ENCODE results near the gene CST4.
"Not testable (repeated sequence)": the region's sequence is repeated elsewhere in the genome, so short reads cannot be mapped to it uniquely, and the experiment has no call there.

Gene CST4

DNA sequence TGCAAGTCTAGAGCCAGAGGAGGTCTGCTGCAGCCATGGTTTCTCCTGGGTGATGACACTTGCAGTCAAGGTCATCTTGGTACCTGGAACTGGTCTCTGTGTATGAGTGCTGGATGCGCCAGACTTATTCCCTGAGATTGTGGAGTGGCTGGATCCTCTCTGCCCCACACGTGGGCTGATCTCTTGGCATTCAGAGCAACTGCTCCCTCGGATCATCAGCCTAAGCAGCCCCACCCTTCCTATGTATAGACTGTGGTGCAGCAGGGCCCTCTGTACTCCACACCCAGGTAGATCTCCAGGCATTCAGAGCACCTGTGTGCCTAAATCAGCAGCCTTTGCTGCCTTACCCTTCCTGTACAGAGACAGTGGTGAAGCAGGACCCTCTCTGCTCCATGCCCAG is 12.1 kb upstream of the CST4 start:
- Histone ChIP-seq H3K4me1 (ENCODE audit: insufficient read depth, low read length) (no peaks in the 10 kb centered on the region), H3K4me3 (ENCODE audit: low read depth in 1 of 2, low read length in 2 of 2) (no peak overlapping the region), H3K27me3 (ENCODE audit: insufficient read depth, low read length, poor library complexity) (peaks cover 15% of the 10 kb centered on the region), H3K4me2 (ENCODE audit: insufficient read depth, low read length) (no peak overlapping the region), H4K20me1 (ENCODE audit: insufficient read depth, low read length) (no peaks in the 10 kb centered on the region), H3K9me3 (ENCODE audit: insufficient read depth, low read length, severe bottlenecking) (no peaks in the 10 kb centered on the region), H3K9ac (ENCODE audit: low read depth, low read length) (no peak overlapping the region), H2AFZ (ENCODE audit: low read depth, low read length) (no peak overlapping the region), H3K27ac (ENCODE audit: low read length) (no peak overlapping the region), H3K36me3 (ENCODE audit: insufficient read depth, low read length) (no peaks in the 10 kb centered on the region), H3K79me2 (ENCODE audit: insufficient read depth, low read length) (no peaks in the 10 kb centered on the region)
- no peak for DNase-seq
- ATAC-seq (ENCODE audit: insufficient read depth, low read depth) = no peak
- TF ChIP-seq EZH2 (IDR thresholded peaks at IDR 0.05; ENCODE audit: borderline replicate concordance, low read depth, low read length, severe bottlenecking) = no peak
- TF ChIP-seq, protein P1, sequence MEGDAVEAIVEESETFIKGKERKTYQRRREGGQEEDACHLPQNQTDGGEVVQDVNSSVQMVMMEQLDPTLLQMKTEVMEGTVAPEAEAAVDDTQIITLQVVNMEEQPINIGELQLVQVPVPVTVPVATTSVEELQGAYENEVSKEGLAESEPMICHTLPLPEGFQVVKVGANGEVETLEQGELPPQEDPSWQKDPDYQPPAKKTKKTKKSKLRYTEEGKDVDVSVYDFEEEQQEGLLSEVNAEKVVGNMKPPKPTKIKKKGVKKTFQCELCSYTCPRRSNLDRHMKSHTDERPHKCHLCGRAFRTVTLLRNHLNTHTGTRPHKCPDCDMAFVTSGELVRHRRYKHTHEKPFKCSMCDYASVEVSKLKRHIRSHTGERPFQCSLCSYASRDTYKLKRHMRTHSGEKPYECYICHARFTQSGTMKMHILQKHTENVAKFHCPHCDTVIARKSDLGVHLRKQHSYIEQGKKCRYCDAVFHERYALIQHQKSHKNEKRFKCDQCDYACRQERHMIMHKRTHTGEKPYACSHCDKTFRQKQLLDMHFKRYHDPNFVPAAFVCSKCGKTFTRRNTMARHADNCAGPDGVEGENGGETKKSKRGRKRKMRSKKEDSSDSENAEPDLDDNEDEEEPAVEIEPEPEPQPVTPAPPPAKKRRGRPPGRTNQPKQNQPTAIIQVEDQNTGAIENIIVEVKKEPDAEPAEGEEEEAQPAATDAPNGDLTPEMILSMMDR (IDR thresholded peaks at IDR 0.05; ENCODE audit: borderline replicate concordance, extremely low read depth, low read length, poor library complexity, severe bottlenecking) = no peak

DNA sequence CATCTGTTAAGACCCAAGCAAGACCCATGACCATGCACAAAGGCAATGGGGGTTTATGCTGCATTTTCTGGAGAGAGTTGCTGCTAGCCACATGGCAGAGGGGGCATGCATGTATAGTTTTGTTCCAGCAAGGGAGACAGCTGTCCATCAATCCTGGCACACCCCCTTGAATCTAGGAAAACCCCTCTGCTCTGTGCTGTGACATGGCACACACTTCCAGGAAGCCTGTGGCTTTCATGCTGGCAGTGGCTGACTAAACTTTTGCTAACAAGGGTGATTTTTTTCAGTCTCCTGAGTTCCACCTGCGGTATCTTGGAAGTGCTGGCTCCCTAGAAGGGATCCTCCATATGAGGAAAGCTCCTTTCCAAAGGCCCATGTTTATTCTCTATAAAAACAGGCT is 9.1 kb upstream of the CST4 start:
- ATAC-seq (ENCODE audit: insufficient read depth, low read depth) (no peak), DNase-seq (no peak)
- Histone ChIP-seq H3K79me2 (ENCODE audit: insufficient read depth, low read length) (no peaks in the 10 kb centered on the region), H3K4me3 (ENCODE audit: low read depth in 1 of 2, low read length in 2 of 2) (no peak overlapping the region), H3K27ac (ENCODE audit: low read length) (no peak overlapping the region), H3K4me1 (ENCODE audit: insufficient read depth, low read length) (no peaks in the 10 kb centered on the region), H3K4me2 (ENCODE audit: insufficient read depth, low read length) (no peak overlapping the region), H3K9me3 (ENCODE audit: insufficient read depth, low read length, severe bottlenecking) (no peaks in the 10 kb centered on the region), H3K36me3 (ENCODE audit: insufficient read depth, low read length) (no peaks in the 10 kb centered on the region), H3K27me3 (ENCODE audit: insufficient read depth, low read length, poor library complexity) (peaks cover 13% of the 10 kb centered on the region), H2AFZ (ENCODE audit: low read depth, low read length) (no peak overlapping the region), H3K9ac (ENCODE audit: low read depth, low read length) (no peak overlapping the region), H4K20me1 (ENCODE audit: insufficient read depth, low read length) (no peaks in the 10 kb centered on the region)
- TF ChIP-seq, protein P1 (IDR thresholded peaks at IDR 0.05; ENCODE audit: borderline replicate concordance, extremely low read depth, low read length, poor library complexity, severe bottlenecking) = no peak
- no peak for TF ChIP-seq EZH2 (IDR thresholded peaks at IDR 0.05; ENCODE audit: borderline replicate concordance, low read depth, low read length, severe bottlenecking)

DNA sequence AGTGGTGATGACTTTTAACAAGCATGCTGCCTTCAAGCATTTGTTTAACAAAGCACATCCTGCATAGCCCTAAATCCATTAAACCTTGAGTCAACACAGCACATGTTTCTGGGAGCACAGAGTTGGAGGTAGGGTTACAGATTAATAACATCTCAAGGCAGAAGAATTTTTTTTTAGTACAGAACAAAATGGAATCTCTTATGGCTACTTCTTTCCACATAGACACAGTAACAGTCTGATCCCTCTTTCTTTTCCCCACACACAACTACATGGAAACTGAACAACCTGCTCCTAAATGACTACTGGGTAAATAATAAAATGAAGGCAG is 6.2 kb upstream of the CST4 start:
- H3K36me3 ChIP-seq (ENCODE audit: insufficient read depth, low read length); H2AFZ ChIP-seq (ENCODE audit: low read depth, low read length); ATAC-seq (ENCODE audit: insufficient read depth, low read depth); H3K9ac ChIP-seq (ENCODE audit: low read depth, low read length); DNase-seq; H3K4me2 ChIP-seq (ENCODE audit: insufficient read depth, low read length); H4K20me1 ChIP-seq (ENCODE audit: insufficient read depth, low read length); H3K27ac ChIP-seq (ENCODE audit: low read length); H3K79me2 ChIP-seq (ENCODE audit: insufficient read depth, low read length); H3K9me3 ChIP-seq (ENCODE audit: insufficient read depth, low read length, severe bottlenecking); H3K4me1 ChIP-seq (ENCODE audit: insufficient read depth, low read length); H3K4me3 ChIP-seq (ENCODE audit: low read depth in 1 of 2, low read length in 2 of 2): not testable (repeated sequence)
- peaks cover 16% of the 10 kb centered on the region for H3K27me3 ChIP-seq (ENCODE audit: insufficient read depth, low read length, poor library complexity)

GRCh38 chr20:23694178-23695067 is 5.6 kb upstream of the CST4 start:
- H4K20me1 ChIP-seq (ENCODE audit: insufficient read depth, low read length); H3K79me2 ChIP-seq (ENCODE audit: insufficient read depth, low read length); H3K4me3 ChIP-seq (ENCODE audit: low read depth in 1 of 2, low read length in 2 of 2); H3K36me3 ChIP-seq (ENCODE audit: insufficient read depth, low read length); H3K27ac ChIP-seq (ENCODE audit: low read length); H3K4me1 ChIP-seq (ENCODE audit: insufficient read depth, low read length); H3K9ac ChIP-seq (ENCODE audit: low read depth, low read length); H3K4me2 ChIP-seq (ENCODE audit: insufficient read depth, low read length); DNase-seq; ATAC-seq (ENCODE audit: insufficient read depth, low read depth); H3K9me3 ChIP-seq (ENCODE audit: insufficient read depth, low read length, severe bottlenecking); H2AFZ ChIP-seq (ENCODE audit: low read depth, low read length): not testable (repeated sequence)
- peaks cover 18% of the 10 kb centered on the region for H3K27me3 ChIP-seq (ENCODE audit: insufficient read depth, low read length, poor library complexity)

DNA sequence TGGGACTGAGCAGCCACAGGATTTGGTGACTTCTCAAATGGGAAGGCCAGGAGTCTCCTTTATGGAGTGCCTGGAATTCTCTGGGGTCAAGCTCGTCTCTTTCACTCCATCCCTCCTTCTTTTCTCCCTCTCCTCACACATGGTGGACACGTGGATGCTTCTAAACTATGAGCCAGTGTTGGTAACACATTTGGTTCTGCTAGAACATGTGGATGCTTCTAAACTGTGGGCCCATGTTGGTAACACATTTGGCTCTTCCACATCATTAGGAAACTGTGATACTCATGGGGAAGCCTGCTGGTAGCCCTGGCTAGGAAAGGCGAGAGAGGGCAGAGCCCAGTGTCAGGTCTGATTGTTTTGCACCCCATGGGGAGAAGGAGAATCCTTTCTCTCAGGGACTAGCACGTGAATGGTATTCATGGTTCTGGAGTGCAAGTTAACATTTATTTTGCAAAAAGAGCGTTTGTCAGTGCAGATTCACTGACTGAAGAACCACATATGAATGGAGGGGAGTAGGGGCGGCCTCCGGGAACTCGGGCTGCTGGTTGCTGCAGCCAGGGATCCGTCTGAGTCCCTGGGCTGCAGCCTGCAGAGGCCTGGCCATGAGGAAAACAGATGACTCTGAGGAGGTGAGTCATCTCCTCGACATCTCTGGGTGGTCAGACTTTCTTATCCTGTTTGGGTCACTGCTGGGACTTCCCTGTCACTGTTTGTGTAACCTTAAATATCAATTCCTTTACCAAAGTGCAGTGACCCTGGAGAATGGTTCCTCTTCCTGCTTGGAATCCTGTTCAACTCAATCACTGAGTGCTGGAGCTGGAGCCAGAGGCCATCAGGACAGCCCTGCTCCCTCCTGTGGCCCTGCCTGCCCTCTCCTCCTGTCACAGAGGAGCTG is 4.1 kb upstream of the CST4 start:
- H3K4me3 ChIP-seq (ENCODE audit: low read depth in 1 of 2, low read length in 2 of 2); DNase-seq; H4K20me1 ChIP-seq (ENCODE audit: insufficient read depth, low read length); H3K27ac ChIP-seq (ENCODE audit: low read length); H3K4me2 ChIP-seq (ENCODE audit: insufficient read depth, low read length); H3K9me3 ChIP-seq (ENCODE audit: insufficient read depth, low read length, severe bottlenecking); H3K9ac ChIP-seq (ENCODE audit: low read depth, low read length); ATAC-seq (ENCODE audit: insufficient read depth, low read depth); H3K4me1 ChIP-seq (ENCODE audit: insufficient read depth, low read length); H3K36me3 ChIP-seq (ENCODE audit: insufficient read depth, low read length); H2AFZ ChIP-seq (ENCODE audit: low read depth, low read length); H3K79me2 ChIP-seq (ENCODE audit: insufficient read depth, low read length): not testable (repeated sequence)
- H3K27me3 ChIP-seq (ENCODE audit: insufficient read depth, low read length, poor library complexity) = peaks cover 21% of the 10 kb centered on the region

Measured in DND-41 (cell line).